Neural cell (in vitro differentiated cells): ENCODE measurements around the gene DYNC1LI2.

Source experiments
- CTCF ChIP-seq: fragments of 450-650 bp; IDR thresholded peaks from 2 replicates; pipeline ENCODE4 v1.5.1; 2014; ENCODE audit warnings: antibody characterized with exemption, mild to moderate bottlenecking, moderate library complexity; ENCODE audit not compliant: poor library complexity, severe bottlenecking
- EP300 ChIP-seq: fragments of 450-650 bp; conservative IDR thresholded peaks from 2 replicates; pipeline ENCODE4 v1.6.1; 2014; ENCODE audit warnings: antibody characterized with exemption, mild to moderate bottlenecking, moderate library complexity; ENCODE audit not compliant: poor library complexity, severe bottlenecking
- EZH2 ChIP-seq: fragments of 200-600, 300-800 bp; shearing (Covaris generic), sonication (generic); IDR thresholded peaks from 2 replicates; pipeline ENCODE4 v1.6.1; 2014; ENCODE audit warnings: antibody characterized with exemption, low read length, borderline replicate concordance, mild to moderate bottlenecking; ENCODE audit not compliant: insufficient read depth, poor library complexity, severe bottlenecking
- POLR2AphosphoS5 ChIP-seq: IDR thresholded peaks from 2 replicates; pipeline ENCODE4 v1.6.1; 2012
- RAD21 ChIP-seq: fragments of 450-650 bp; conservative IDR thresholded peaks from 2 replicates; pipeline ENCODE4 v1.6.1; 2014; ENCODE audit warnings: antibody characterized with exemption, mild to moderate bottlenecking, moderate library complexity
- REST ChIP-seq: IDR thresholded peaks from 2 replicates; pipeline ENCODE4 v1.6.1; 2012; ENCODE audit warnings: borderline replicate concordance
- SMC3 ChIP-seq: fragments of 450-650 bp; conservative IDR thresholded peaks from 2 replicates; pipeline ENCODE4 v1.6.1; 2014; ENCODE audit warnings: antibody characterized with exemption, mild to moderate bottlenecking, moderate library complexity; ENCODE audit not compliant: poor library complexity
- TAF1 ChIP-seq: IDR thresholded peaks from 2 replicates; pipeline ENCODE4 v1.6.1; 2012; ENCODE audit warnings: low read depth

GRCh38 chr16:66678337-66678736, 73.1 kb downstream of the DYNC1LI2 start:
- TF ChIP-seq SMC3 (no peak), CTCF (no peak), EZH2 (no peak), TAF1 (no peak), RAD21 (no peak), POLR2AphosphoS5 (no peak), REST (no peak), EP300 (no peak)
